ENCODE data around the gene MAF.

Gene MAF

GRCh38 chr16:79562166-79562823, 38.2 kb downstream of the MAF start:
- Mint-ChIP-seq H3K27ac (no peak overlapping the region), H3K27me3 (peaks cover 5% of the 10 kb centered on the region), H3K4me3 (no peak overlapping the region), H3K36me3 (no peaks in the 10 kb centered on the region), H3K9me3 (no peaks in the 10 kb centered on the region), H3K4me1 (no peaks in the 10 kb centered on the region)
- no peak for DNase-seq (ENCODE audit: low spot score in 2 of 2)
- ATAC-seq (ENCODE audit: low read depth) = no peak

GRCh38 chr16:79561729-79562128, 38.8 kb downstream of the MAF start:
- no peak for ATAC-seq (ENCODE audit: low read depth)
- H3K4me1 Mint-ChIP-seq = no peaks in the 10 kb centered on the region
- H3K9me3 Mint-ChIP-seq = no peaks in the 10 kb centered on the region
- no peak for DNase-seq (ENCODE audit: low spot score in 2 of 2)
- H3K27ac Mint-ChIP-seq = no peak overlapping the region
- H3K36me3 Mint-ChIP-seq = no peaks in the 10 kb centered on the region
- H3K4me3 Mint-ChIP-seq = no peak overlapping the region
- peaks cover 7% of the 10 kb centered on the region for H3K27me3 Mint-ChIP-seq

GRCh38 chr16:79560923-79561322, 39.6 kb downstream of the MAF start:
- DNase-seq (ENCODE audit: low spot score in 2 of 2) = no peak
- no peak for ATAC-seq (ENCODE audit: low read depth)
- no peaks in the 10 kb centered on the region for H3K4me1 Mint-ChIP-seq
- H3K36me3 Mint-ChIP-seq = no peaks in the 10 kb centered on the region
- H3K27me3 Mint-ChIP-seq = peaks cover 7% of the 10 kb centered on the region
- no peak overlapping the region for H3K4me3 Mint-ChIP-seq
- H3K9me3 Mint-ChIP-seq = peaks cover 5% of the 10 kb centered on the region
- no peak overlapping the region for H3K27ac Mint-ChIP-seq

- H3K27ac Mint-ChIP-seq = no peak overlapping the region
- no peak for ATAC-seq (ENCODE audit: low read depth)
- no peak for DNase-seq (ENCODE audit: low spot score in 2 of 2)
- peaks cover 8% of the 10 kb centered on the region for H3K9me3 Mint-ChIP-seq
- H3K4me3 Mint-ChIP-seq = no peak overlapping the region
- H3K36me3 Mint-ChIP-seq = no peaks in the 10 kb centered on the region
- H3K4me1 Mint-ChIP-seq = no peaks in the 10 kb centered on the region
- H3K27me3 Mint-ChIP-seq = peaks cover 7% of the 10 kb centered on the region
Observed at GRCh38 chr16:79560318-79560717, 40.2 kb downstream of the MAF start.

GRCh38 chr16:79559532-79559931, 41.0 kb downstream of the MAF start:
- no peak overlapping the region for H3K27ac Mint-ChIP-seq

GRCh38 chr16:79557421-79557820, 43.1 kb downstream of the MAF start:
- Mint-ChIP-seq H3K9me3 (peaks cover 9% of the 10 kb centered on the region), H3K4me1 (no peaks in the 10 kb centered on the region), H3K27ac (no peak overlapping the region), H3K27me3 (peaks cover 11% of the 10 kb centered on the region), H3K4me3 (no peak overlapping the region), H3K36me3 (no peaks in the 10 kb centered on the region)
- DNase-seq (ENCODE audit: low spot score in 2 of 2) (no peak), ATAC-seq (ENCODE audit: low read depth) (no peak)

More at GRCh38 chr16:79559532-79559931, 41.0 kb downstream of the MAF start:
- no peak for ATAC-seq (ENCODE audit: low read depth)
- H3K4me3 Mint-ChIP-seq = no peak overlapping the region
- H3K9me3 Mint-ChIP-seq = peaks cover 8% of the 10 kb centered on the region
- peaks cover 8% of the 10 kb centered on the region for H3K27me3 Mint-ChIP-seq
- no peaks in the 10 kb centered on the region for H3K36me3 Mint-ChIP-seq
- no peak for DNase-seq (ENCODE audit: low spot score in 2 of 2)
- H3K4me1 Mint-ChIP-seq = no peaks in the 10 kb centered on the region

GRCh38 chr16:79554912-79555311, 45.6 kb downstream of the MAF start:
- DNase-seq (ENCODE audit: low spot score in 2 of 2) = no peak
- Mint-ChIP-seq H3K27me3 (peaks cover 11% of the 10 kb centered on the region), H3K4me1 (no peaks in the 10 kb centered on the region), H3K4me3 (no peak overlapping the region), H3K9me3 (peaks cover 9% of the 10 kb centered on the region), H3K27ac (no peak overlapping the region), H3K36me3 (no peaks in the 10 kb centered on the region)
- no peak for ATAC-seq (ENCODE audit: low read depth)

- DNase-seq (ENCODE audit: low spot score in 2 of 2) = no peak
- peaks cover 4% of the 10 kb centered on the region for H3K9me3 Mint-ChIP-seq
- H3K27me3 Mint-ChIP-seq = peaks cover 7% of the 10 kb centered on the region
- H3K4me1 Mint-ChIP-seq = no peaks in the 10 kb centered on the region
- ATAC-seq (ENCODE audit: low read depth) = no peak
- H3K4me3 Mint-ChIP-seq = no peak overlapping the region
- no peaks in the 10 kb centered on the region for H3K36me3 Mint-ChIP-seq
- H3K27ac Mint-ChIP-seq = no peak overlapping the region
Observed at GRCh38 chr16:79550373-79550772, 50.2 kb downstream of the MAF start.

GRCh38 chr16:79547085-79547484, 53.5 kb downstream of the MAF start:
- no peak overlapping the region for H3K27ac Mint-ChIP-seq
- peaks cover 2% of the 10 kb centered on the region for H3K9me3 Mint-ChIP-seq
- H3K4me1 Mint-ChIP-seq = no peaks in the 10 kb centered on the region
- H3K27me3 Mint-ChIP-seq = peaks cover 2% of the 10 kb centered on the region
- no peak overlapping the region for H3K4me3 Mint-ChIP-seq
- no peaks in the 10 kb centered on the region for H3K36me3 Mint-ChIP-seq
- DNase-seq (ENCODE audit: low spot score in 2 of 2) = no peak
- no peak for ATAC-seq (ENCODE audit: low read depth)
